IPS-20b (cell line): ENCODE measurements around the gene DTX4.

Experiments used
- H3K27ac ChIP-seq: one replicate; pipeline ENCODE4 v1.5.1; 2013; ENCODE audit warnings: low read length
- H3K27me3 ChIP-seq: 2 replicates; pipeline ENCODE4 v1.6.1; 2013; ENCODE audit warnings: mild to moderate bottlenecking, low read length, inconsistent platforms; ENCODE audit not compliant: insufficient read depth
- H3K36me3 ChIP-seq: 2 replicates; pipeline ENCODE4 v1.6.1; 2013; ENCODE audit warnings: low read depth, mild to moderate bottlenecking, inconsistent platforms, low read length, moderate library complexity; ENCODE audit not compliant: insufficient read depth
- H3K4me1 ChIP-seq: 2 replicates; pipeline ENCODE4 v1.6.1; 2013; ENCODE audit warnings: mild to moderate bottlenecking, control low read depth, inconsistent platforms, low read length, moderate library complexity; ENCODE audit not compliant: insufficient read depth
- H3K4me3 ChIP-seq: 2 replicates; pipeline ENCODE4 v1.5.1; 2013; ENCODE audit warnings: mild to moderate bottlenecking, low read length, inconsistent platforms
- H3K9ac ChIP-seq: 2 replicates; pipeline ENCODE4 v1.6.1; 2013; ENCODE audit warnings: low read depth, mild to moderate bottlenecking, inconsistent platforms, low read length, moderate library complexity
- H3K9me3 ChIP-seq: 2 replicates; pipeline ENCODE4 v1.6.1; 2013; ENCODE audit warnings: mild to moderate bottlenecking, low read depth, low read length, inconsistent platforms; ENCODE audit not compliant: insufficient read depth

Gene DTX4

GRCh38 chr11:59208956-59209355 is 37.0 kb downstream of the DTX4 start:
- no peaks in the 10 kb centered on the region for H3K27me3 ChIP-seq
- H3K27ac ChIP-seq = no peak overlapping the region

GRCh38 chr11:59212222-59212621 is 40.3 kb downstream of the DTX4 start:
- no peak overlapping the region for H3K9ac ChIP-seq
- H3K27me3 ChIP-seq = no peaks in the 10 kb centered on the region
- H3K4me3 ChIP-seq = no peak overlapping the region
- H3K36me3 ChIP-seq = no peaks in the 10 kb centered on the region; the same call in 1 of the 2 replicates
- H3K4me1 ChIP-seq = peaks cover 5% of the 10 kb centered on the region; the same call in 1 of the 2 replicates
- no peaks in the 10 kb centered on the region for H3K9me3 ChIP-seq
- no peak overlapping the region for H3K27ac ChIP-seq

More at GRCh38 chr11:59208956-59209355, 37.0 kb downstream of the DTX4 start:
- H3K9me3 ChIP-seq = no peaks in the 10 kb centered on the region
- H3K4me3 ChIP-seq = no peak overlapping the region
- peaks cover 27% of the 10 kb centered on the region for H3K36me3 ChIP-seq
- H3K9ac ChIP-seq = no peak overlapping the region
- H3K4me1 ChIP-seq = peaks cover 5% of the 10 kb centered on the region; the same call in 1 of the 2 replicates

- Histone ChIP-seq H3K27ac (no peak within 1 kb of the TSS), H3K36me3 (no peaks in the 10 kb centered on the region; the same call in 1 of the 2 replicates), H3K4me1 (peaks cover 3% of the 10 kb centered on the region; the same call in 1 of the 2 replicates), H3K4me3 (no peak within 1 kb of the TSS), H3K9ac (no peak within 1 kb of the TSS), H3K9me3 (no peaks in the 10 kb centered on the region), H3K27me3 (no peaks in the 10 kb centered on the region)
These were observed 41.1 kb downstream of the DTX4 start, which contains the start of gene MPEG1 for GRCh38 chr11:59212744-59213631. TSS of gene MPEG1 (minus strand) at chr11:59212927. CDS start at chr11:59212865, 62 bp downstream.

- Histone ChIP-seq H3K9ac (no peak overlapping the region), H3K9me3 (no peaks in the 10 kb centered on the region), H3K4me3 (no peak overlapping the region), H3K36me3 (no peaks in the 10 kb centered on the region), H3K4me1 (no peaks in the 10 kb centered on the region), H3K27me3 (no peaks in the 10 kb centered on the region), H3K27ac (no peak overlapping the region)
These were observed 42.4 kb downstream of the DTX4 start for GRCh38 chr11:59214141-59214893.

GRCh38 chr11:59216641-59217564 is 45.0 kb downstream of the DTX4 start:
- H3K4me1 ChIP-seq = no peaks in the 10 kb centered on the region
- no peak overlapping the region for H3K27ac ChIP-seq
- H3K9ac ChIP-seq = no peak overlapping the region

GRCh38 chr11:59218319-59218718 is 46.4 kb downstream of the DTX4 start:
- H3K36me3 ChIP-seq = no peaks in the 10 kb centered on the region
- no peaks in the 10 kb centered on the region for H3K9me3 ChIP-seq
- no peak overlapping the region for H3K27ac ChIP-seq
- H3K27me3 ChIP-seq = no peaks in the 10 kb centered on the region
- H3K9ac ChIP-seq = no peak overlapping the region
- no peaks in the 10 kb centered on the region for H3K4me1 ChIP-seq
- H3K4me3 ChIP-seq = no peak overlapping the region

More at GRCh38 chr11:59216641-59217564, 45.0 kb downstream of the DTX4 start:
- no peaks in the 10 kb centered on the region for H3K9me3 ChIP-seq
- H3K27me3 ChIP-seq = no peaks in the 10 kb centered on the region
- no peak overlapping the region for H3K4me3 ChIP-seq
- no peaks in the 10 kb centered on the region for H3K36me3 ChIP-seq

GRCh38 chr11:59218893-59219292 is 47.0 kb downstream of the DTX4 start:
- Histone ChIP-seq H3K4me3 (no peak overlapping the region), H3K27ac (no peak overlapping the region), H3K9me3 (no peaks in the 10 kb centered on the region), H3K4me1 (no peaks in the 10 kb centered on the region), H3K9ac (no peak overlapping the region), H3K27me3 (no peaks in the 10 kb centered on the region), H3K36me3 (no peaks in the 10 kb centered on the region)

GRCh38 chr11:59219836-59220235 is 47.9 kb downstream of the DTX4 start:
- H3K4me3 ChIP-seq = no peak overlapping the region
- no peak overlapping the region for H3K27ac ChIP-seq
- H3K9ac ChIP-seq = no peak overlapping the region
- no peaks in the 10 kb centered on the region for H3K27me3 ChIP-seq
- H3K9me3 ChIP-seq = no peaks in the 10 kb centered on the region
- no peaks in the 10 kb centered on the region for H3K4me1 ChIP-seq
- no peaks in the 10 kb centered on the region for H3K36me3 ChIP-seq

GRCh38 chr11:59221441-59221840 is 49.5 kb downstream of the DTX4 start:
- H3K9me3 ChIP-seq = no peaks in the 10 kb centered on the region
- no peak overlapping the region for H3K9ac ChIP-seq
- no peaks in the 10 kb centered on the region for H3K4me1 ChIP-seq
- no peak overlapping the region for H3K27ac ChIP-seq
- H3K36me3 ChIP-seq = no peaks in the 10 kb centered on the region
- no peak overlapping the region for H3K4me3 ChIP-seq
- no peaks in the 10 kb centered on the region for H3K27me3 ChIP-seq

GRCh38 chr11:59222464-59223060 is 50.6 kb downstream of the DTX4 start:
- no peak overlapping the region for H3K4me3 ChIP-seq
- H3K9ac ChIP-seq = no peak overlapping the region

GRCh38 chr11:59223177-59223576 is 51.2 kb downstream of the DTX4 start:
- Histone ChIP-seq H3K9me3 (no peaks in the 10 kb centered on the region), H3K9ac (no peak overlapping the region), H3K27me3 (no peaks in the 10 kb centered on the region), H3K4me1 (no peaks in the 10 kb centered on the region), H3K36me3 (no peaks in the 10 kb centered on the region), H3K4me3 (no peak overlapping the region), H3K27ac (no peak overlapping the region)

More at GRCh38 chr11:59222464-59223060, 50.6 kb downstream of the DTX4 start:
- H3K9me3 ChIP-seq = no peaks in the 10 kb centered on the region
- H3K36me3 ChIP-seq = no peaks in the 10 kb centered on the region
- no peaks in the 10 kb centered on the region for H3K27me3 ChIP-seq
- no peaks in the 10 kb centered on the region for H3K4me1 ChIP-seq
- no peak overlapping the region for H3K27ac ChIP-seq
